HepG2 (cell line): Measurements from ENCODE around the gene SERBP1. TPM values are rescaled to one million over a fixed set of nuclear protein-coding genes. Genes with fewer than 3 reads are reported as not detected.

Source experiments
- ATAC-seq: fragments of 200-7000 bp; cut with Tn5 transposase; 3 replicates; pipeline ENCODE4 v1.9.1; 2020; ENCODE audit warnings: mild to moderate bottlenecking, moderate library complexity
- BruUV-seq: library from RNA; stranded (reverse); fragments of 400-500 nt; replicated peaks from 2 replicates; lab custom pipeline; 2021; lab: Mats Ljungman, UMichigan
- CTCF ChIA-PET: fragments of 300-600 bp; formaldehyde crosslinking; extraction: SDS; loops from one replicate; lab custom pipeline; 2021; ENCODE audit warnings: low total read pairs, inconsistent platforms, low intra/inter-chr PET ratio; lab: Yijun Ruan, JAX
- POLR2A ChIA-PET: fragments of 350-600 bp; sonication (Branson Sonifier 250); formaldehyde crosslinking; loops from one replicate; lab custom pipeline; 2020; ENCODE audit warnings: antibody characterized with exemption, inconsistent platforms; lab: Yijun Ruan, JAX
- DNase-seq: peaks from one replicate; pipeline ENCODE4 v3.0.0-alpha.2; 2015; ENCODE audit warnings: low spot score
- FAIRE-seq: peaks from 3 replicates; lab custom pipeline; 2011; peaks lifted over from hg19 to GRCh38; lab: Jason Lieb, UNC
- H2AFZ ChIP-seq: one replicate; pipeline ENCODE4 v1.6.1; 2011; ENCODE audit warnings: low read length, inconsistent platforms
- H3K27ac ChIP-seq: fragments of 300-600 bp; 3 replicates; pipeline ENCODE4 v1.8.0; 2011; ENCODE audit warnings: mixed run types, mild to moderate bottlenecking, mixed read lengths, low read length, inconsistent platforms; ENCODE audit not compliant: insufficient read depth; ENCODE audit errors: extremely low read length
- H3K27me3 ChIP-seq, 2 experiments: fragments of 200-600 bp in 1 of 2; 2 replicates in 1 of 2; 3 replicates in 1 of 2; pipeline versions ENCODE4 v1.6.0 to v1.8.0; 2011; ENCODE audit warnings: low read length in 2 of 2, mild to moderate bottlenecking in 2 of 2, moderate library complexity in 2 of 2, inconsistent platforms in 1 of 2; ENCODE audit not compliant: insufficient read depth in 2 of 2, control insufficient read depth in 1 of 2
- H3K36me3 ChIP-seq, 2 experiments: fragments of 200-600 bp in 1 of 2; replicated peaks in 1 of 2; 2 replicates in 1 of 2; 3 replicates in 1 of 2; pipeline versions ENCODE4 v1.5.1 to v1.8.0; 2011; ENCODE audit warnings: low read length in 2 of 2, inconsistent platforms in 1 of 2; ENCODE audit not compliant: insufficient read depth in 2 of 2, control insufficient read depth in 1 of 2
- H3K4me1 ChIP-seq: 2 replicates; pipeline ENCODE4 v1.5.1; 2012; ENCODE audit warnings: low read length, inconsistent platforms; ENCODE audit not compliant: insufficient read depth
- H3K4me2 ChIP-seq: 2 replicates; pipeline ENCODE4 v1.6.0; 2011; ENCODE audit warnings: low read depth, low read length, inconsistent platforms
- H3K4me3 ChIP-seq, 3 experiments: fragments of 200-600 bp in 1 of 3; sonication (generic), shearing (Covaris generic) in 1 of 3; replicated peaks in 1 of 3; 2 replicates each; pipeline ENCODE4 v1.5.1; 2011 to 2016; ENCODE audit warnings: low read length in 3 of 3, inconsistent platforms in 2 of 3, low read depth in 2 of 3, mild to moderate bottlenecking in 2 of 3, control low read depth in 1 of 3, mixed read lengths in 1 of 3; ENCODE audit not compliant: insufficient read depth in 1 of 3
- H3K79me2 ChIP-seq: one replicate; pipeline ENCODE4 v1.6.1; 2011; ENCODE audit warnings: low read length, inconsistent platforms; ENCODE audit not compliant: insufficient read depth
- H3K9ac ChIP-seq: 2 replicates; pipeline ENCODE4 v1.6.0; 2011; ENCODE audit warnings: mild to moderate bottlenecking, low read depth, low read length, inconsistent platforms; ENCODE audit not compliant: insufficient read depth
- H3K9me3 ChIP-seq: 2 replicates; pipeline ENCODE4 v1.5.1; 2012; ENCODE audit warnings: mild to moderate bottlenecking, low read length
- H4K20me1 ChIP-seq: 2 replicates; pipeline ENCODE4 v1.6.0; 2011; ENCODE audit warnings: inconsistent platforms, mild to moderate bottlenecking, low read length, moderate library complexity; ENCODE audit not compliant: insufficient read depth
- CREB3 ChIP-seq: sonication (generic); formaldehyde crosslinking; IDR thresholded peaks from 2 replicates; pipeline ENCODE4 v1.5.0; 2020; ENCODE audit warnings: missing genetic modification reagents
- EEA1 ChIP-seq: sonication (generic); formaldehyde crosslinking; IDR thresholded peaks from 2 replicates; pipeline ENCODE4 v1.5.1; 2020; ENCODE audit warnings: mild to moderate bottlenecking, missing genetic modification reagents, borderline replicate concordance
- FOXC1 ChIP-seq: sonication (generic); formaldehyde crosslinking; IDR thresholded peaks from 2 replicates; pipeline ENCODE4 v1.8.0; 2022; ENCODE audit warnings: mild to moderate bottlenecking, missing genetic modification reagents, borderline replicate concordance
- KDM1A ChIP-seq: IDR thresholded peaks from 2 replicates; pipeline ENCODE4 v1.6.1; 2016; ENCODE audit warnings: missing compliant biosample characterization
- KLF15 ChIP-seq: sonication (generic); formaldehyde crosslinking; IDR thresholded peaks from 2 replicates; pipeline ENCODE4 v1.8.1; 2023; ENCODE audit warnings: borderline replicate concordance, mild to moderate bottlenecking, inconsistent platforms, missing genetic modification reagents, mixed read lengths
- RNF2 ChIP-seq: fragments of 450-650 bp; conservative IDR thresholded peaks from 2 replicates; pipeline ENCODE4 v1.6.1; 2016; ENCODE audit warnings: low read depth
- SALL1 ChIP-seq: sonication (generic); formaldehyde crosslinking; IDR thresholded peaks from 2 replicates; pipeline ENCODE4 v1.8.0; 2022; ENCODE audit warnings: mild to moderate bottlenecking, missing genetic modification reagents
- SOX13 ChIP-seq, 3 experiments: fragments of 450-650 bp in 1 of 3; sonication (generic) in 1 of 3; formaldehyde crosslinking in 1 of 3; IDR thresholded peaks in 2 of 3; conservative IDR thresholded peaks in 1 of 3; 2 replicates each; pipeline versions ENCODE4 v1.5.0 to v1.6.1; 2016 to 2020; ENCODE audit warnings: antibody characterized with exemption in 1 of 3, mild to moderate bottlenecking in 1 of 3, missing compliant biosample characterization in 1 of 3, missing genetic modification reagents in 1 of 3, moderate library complexity in 1 of 3
- ZNF30 ChIP-seq: sonication (generic); formaldehyde crosslinking; IDR thresholded peaks from 2 replicates; pipeline ENCODE4 v1.5.0; 2020; ENCODE audit warnings: mild to moderate bottlenecking, missing genetic modification reagents
- ZNF33B ChIP-seq: sonication (generic); formaldehyde crosslinking; IDR thresholded peaks from 2 replicates; pipeline ENCODE4 v1.5.1; 2020; ENCODE audit warnings: mild to moderate bottlenecking, missing genetic modification reagents
- ZNF574 ChIP-seq: sonication (generic); formaldehyde crosslinking; IDR thresholded peaks from 2 replicates; pipeline ENCODE4 v1.4.0; 2020; ENCODE audit warnings: missing genetic modification reagents
- ZNF687 ChIP-seq: sonication (generic); formaldehyde crosslinking; IDR thresholded peaks from 2 replicates; pipeline ENCODE4 v1.5.1; 2020; ENCODE audit warnings: mild to moderate bottlenecking, missing genetic modification reagents, moderate library complexity
- ZNF720 ChIP-seq: sonication (generic); formaldehyde crosslinking; IDR thresholded peaks from 2 replicates; pipeline ENCODE4 v1.4.0; 2020; ENCODE audit warnings: missing genetic modification reagents
- ZNF768 ChIP-seq: sonication (generic); formaldehyde crosslinking; IDR thresholded peaks from 2 replicates; pipeline ENCODE4 v1.4.0; 2020; ENCODE audit warnings: missing genetic modification reagents
- WGBS: methylation state at CpG from one replicate; pipeline ENCODE4 v1.1.6; 2017; ENCODE audit warnings: low lambda C conversion rate; 5-methylcytosine and 5-hydroxymethylcytosine counted together
- in situ Hi-C: cut with HindIII; loops from 2 replicates; pipeline ENCODE4 v1.10.0; 2017; ENCODE audit warnings: low pct_unique_long_range_greater_than_20kb; ENCODE audit not compliant: extremely low pct_ligation_motif_present
- intact Hi-C: fragments of 100-400 bp; cut with micrococcal nuclease; formaldehyde crosslinking; loops from one replicate; pipeline ENCODE4 v1.10.0; 2022; ENCODE audit not compliant: unreplicated experiment
- polyA plus RNA-seq, 8 experiments: library from polyadenylated mRNA; depleted of rRNA in 3 of 8; stranded (reverse) in 7 of 8; unstranded in 1 of 8; fragments of >200 nt; fragmentation: Illumina TruSeq in 4 of 8; extraction: Trizol in 4 of 8; gene quantifications; 2 replicates each; pipeline versions ENCODE4 v1.2.1 to v1.2.3, GENCODE V29; 2011 to 2016; ENCODE audit warnings: low read depth in 4 of 8, missing spikeins in 1 of 8, mixed read lengths in 1 of 8; ENCODE audit not compliant: insufficient read depth in 1 of 8
- total RNA-seq, 5 experiments: library from RNA; depleted of rRNA; stranded (reverse); fragments of >200 nt; fragmentation: Illumina TruSeq; extraction: Trizol; gene quantifications; 2 replicates each; pipeline ENCODE4 v1.2.3, GENCODE V29; 2016; ENCODE audit warnings: low read depth in 1 of 5

SERBP1 gene
- total and polyA plus RNA-seq, 2 of the 13 experiments (the other 11 are each of a cell fraction or from before 2014, with no cell fraction given): 175 to 281 TPM

- no peak for TF ChIP-seq KLF15
Measured at GRCh38 chr1:67372136-67372535, 58.1 kb downstream of the SERBP1 start (continued).

- TF ChIP-seq ZNF33B (CRISPR knock-in tag) (no peak), SALL1 (no peak), FOXC1 (CRISPR knock-in tag) (no peak), KDM1A (CRISPR knock-in tag) (no peak), RNF2 (no peak), ZNF687 (CRISPR knock-in tag) (no peak), ZNF30 (CRISPR knock-in tag) (no peak), ZNF574 (CRISPR knock-in tag) (no peak), ZNF768 (CRISPR knock-in tag) (no peak), SOX13 (IDR thresholded peaks at IDR 0.05) (no peak), SOX13 (CRISPR knock-in tag; conservative IDR thresholded peaks at IDR 0.05 in 1 of 2, IDR thresholded peaks at IDR 0.05 in 1 of 2) (no peak), ZNF720 (CRISPR knock-in tag) (no peak), EEA1 (CRISPR knock-in tag) (no peak), CREB3 (CRISPR knock-in tag) (no peak)
- TF ChIP-seq, all 625 proteins: peak for 0
- ChIA-PET CTCF (no interaction called here), POLR2A (no interaction called here)
- 60% methylated on average over 5 of the region's 5 CpGs for WGBS
- in situ Hi-C loops: no loop called here
- Histone ChIP-seq H3K27me3 (no peaks in the 10 kb centered on the region), H3K9me3 (no peaks in the 10 kb centered on the region), H3K4me1 (peaks cover 18% of the 10 kb centered on the region), H2AFZ (no peak overlapping the region), H4K20me1 (no peaks in the 10 kb centered on the region), H3K4me3 (no peak overlapping the region), H3K4me2 (no peak overlapping the region), H3K79me2 (no peaks in the 10 kb centered on the region), H3K27ac (no peak overlapping the region), H3K9ac (no peak overlapping the region), H3K36me3 (no peaks in the 10 kb centered on the region)
- BruUV-seq: no TSS peak
- DNase-seq (no peak), FAIRE-seq (no peak), ATAC-seq (no peak)
- intact Hi-C loops: no loop called here
Measured at GRCh38 chr1:67371681-67372080, 58.5 kb downstream of the SERBP1 start.
